Measurements from ENCODE around the gene ASPSCR1. TPM values are rescaled to one million over a fixed set of nuclear protein-coding genes. Genes with fewer than 3 reads are reported as not detected.

ASPSCR1 gene
- total and polyA plus RNA-seq, 2 of the 4 experiments (the other 2 are of a cell fraction) = 7.2 to 17.2 TPM

GRCh38 chr17:82041144-82041814, 63.9 kb downstream of the ASPSCR1 start:
- DNase-seq (no peak), ATAC-seq (ENCODE audit: low read depth) (no peak)
- ChIA-PET POLR2A (ENCODE audit: unreplicated experiment) (no interaction called here), CTCF (no interaction called here)
- H3K18ac ChIP-seq (ENCODE audit: low read depth, low read length) = no peak overlapping the region
- no peak overlapping the region for H3K14ac ChIP-seq (replicated peaks; ENCODE audit: low read depth, low read length)
- no peak overlapping the region for H3K56ac ChIP-seq (ENCODE audit: extremely low read depth, insufficient read depth, low read length)
- no peak overlapping the region for H2BK5ac ChIP-seq (ENCODE audit: low read depth, low read length, poor library complexity, severe bottlenecking)
- no peak overlapping the region for H2BK15ac ChIP-seq (ENCODE audit: low read depth, low read length)
- in situ Hi-C loops (cut with MboI; ENCODE audit: low sequenced_read_pairs) (no loop called here), intact Hi-C loops (cut with micrococcal nuclease) (no loop called here), dilution Hi-C loops (cut with HindIII; ENCODE audit: low sequenced_read_pairs, unreplicated experiment) (no loop called here)
- peaks cover 11% of the 10 kb centered on the region; the same call in 1 of the 2 replicates for H3K9me1 ChIP-seq (ENCODE audit: insufficient read depth, low read length)
- H3K4me2 ChIP-seq (ENCODE audit: low read depth, low read length) = no peak overlapping the region
- no peak overlapping the region for H3K4me3 ChIP-seq (ENCODE audit: insufficient read depth, low read depth, low read length)
- TF ChIP-seq BHLHE40 (IDR thresholded peaks at IDR 0.05; ENCODE audit: low read depth, low read length) (no peak), ELK1 (IDR thresholded peaks at IDR 0.05; ENCODE audit: borderline replicate concordance, low read depth, low read length) (no peak), MAFK (IDR thresholded peaks at IDR 0.05; ENCODE audit: low read depth, low read length) (no peak), SMC3 (IDR thresholded peaks at IDR 0.05; ENCODE audit: low read depth, low read length) (no peak), FOS (IDR thresholded peaks at IDR 0.05; ENCODE audit: low read depth, low read length) (no peak), USF2 (IDR thresholded peaks at IDR 0.05; ENCODE audit: low read depth, low read length) (no peak), NFE2L2 (IDR thresholded peaks at IDR 0.05; ENCODE audit: low read depth, low read length) (no peak), POLR2A (IDR thresholded peaks at IDR 0.05; ENCODE audit: low read depth, low read length) (no peak), RAD21 (IDR thresholded peaks at IDR 0.05; ENCODE audit: low read length) (no peak), MXI1 (IDR thresholded peaks at IDR 0.05; ENCODE audit: borderline replicate concordance, low read depth, low read length) (no peak), MAZ (IDR thresholded peaks at IDR 0.05; ENCODE audit: borderline replicate concordance, low read depth, low read length) (no peak), RCOR1 (IDR thresholded peaks at IDR 0.05; ENCODE audit: insufficient replicate concordance, low read length) (no peak), RFX5 (IDR thresholded peaks at IDR 0.05; ENCODE audit: low read depth, low read length) (no peak), CTCF (conservative IDR thresholded peaks at IDR 0.05; ENCODE audit: low read depth, low read length) (no peak), CEBPB (IDR thresholded peaks at IDR 0.05; ENCODE audit: low read depth, low read length) (no peak), CHD1 (IDR thresholded peaks at IDR 0.05; ENCODE audit: low read depth, low read length) (no peak)
- no peak overlapping the region for H2AK5ac ChIP-seq (ENCODE audit: low read depth, low read length)
- H4K8ac ChIP-seq (ENCODE audit: low read depth in 2 of 2, low read length in 2 of 2) = no peak overlapping the region
- peaks cover 4% of the 10 kb centered on the region for H3K4me1 ChIP-seq (ENCODE audit: control insufficient read depth, insufficient read depth, low read length)
- WGBS, 2 experiments (ENCODE audit: extremely low coverage in 2 of 2, insufficient read length in 1 of 2) = no CpG with 5 or more reads among the region's 17 CpGs
- no peak overlapping the region for H3K23ac ChIP-seq (ENCODE audit: low read depth, low read length)
- H3K4ac ChIP-seq (ENCODE audit: low read depth, low read length) = no peak overlapping the region
- no peak overlapping the region for H4K5ac ChIP-seq (ENCODE audit: low read depth, low read length)
- no peak overlapping the region for H4K91ac ChIP-seq (ENCODE audit: insufficient read depth, low read depth, low read length)
- H2BK20ac ChIP-seq (ENCODE audit: low read depth, low read length) = no peak overlapping the region
- H3K27ac ChIP-seq (ENCODE audit: insufficient read depth, low read length) = no peak overlapping the region
- no peak overlapping the region for H2BK120ac ChIP-seq (ENCODE audit: low read depth, low read length)
- H3K9me3 ChIP-seq (ENCODE audit: control insufficient read depth, insufficient read depth, low read length) = no peaks in the 10 kb centered on the region
- no TSS peak for BruUV-seq (replicated peaks)
- no peak overlapping the region for H2AFZ ChIP-seq (replicated peaks; ENCODE audit: low read length, poor library complexity)
- H3K9ac ChIP-seq (ENCODE audit: low read depth, low read length) = no peak overlapping the region
- peaks cover 5% of the 10 kb centered on the region for H4K20me1 ChIP-seq (ENCODE audit: insufficient read depth, low read length)
- H3K79me1 ChIP-seq (ENCODE audit: low read depth in 1 of 2, low read length in 2 of 2) = peaks cover 7% of the 10 kb centered on the region in 2 experiments; a peak in 3 of 4 replicates
- H3K36me3 ChIP-seq (ENCODE audit: control insufficient read depth, insufficient read depth, low read length) = no peaks in the 10 kb centered on the region
- H2AK9ac ChIP-seq (replicated peaks; ENCODE audit: low read depth, low read length, poor library complexity) = no peak overlapping the region
- H3K27me3 ChIP-seq (ENCODE audit: control insufficient read depth, insufficient read depth, low read length) = no peaks in the 10 kb centered on the region
